ENCODE measurements around the gene ORMDL3. TPM values are rescaled to one million over a fixed set of nuclear protein-coding genes. Genes with fewer than 3 reads are reported as not detected.
A peak's percentile ranks its signal among the peaks of the same experiment; 100 is the strongest.

Gene ORMDL3
- total and polyA plus RNA-seq, 2 experiments from 2014 or later: 33.6 to 38.5 TPM

DNA sequence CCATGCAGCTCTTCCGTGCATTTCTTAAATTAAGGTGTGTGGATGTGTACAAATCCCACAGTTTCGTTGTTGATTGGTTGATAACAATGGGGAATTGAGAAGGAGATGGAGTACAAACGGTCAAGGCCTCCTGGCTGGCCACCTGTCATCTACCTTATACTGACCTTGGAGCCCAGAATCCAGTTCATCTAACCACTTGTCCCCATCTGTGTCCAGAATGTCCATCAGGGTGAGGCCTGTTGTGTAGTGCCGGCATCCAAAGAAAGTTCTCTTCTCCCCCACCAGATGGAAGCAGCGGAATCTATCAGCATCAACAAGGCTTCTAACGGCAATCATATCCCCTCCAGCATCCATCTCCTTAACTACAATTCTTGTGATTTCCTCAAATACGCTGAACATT lies 10.5 kb downstream of the ORMDL3 start:
- H3K27ac Mint-ChIP-seq: no peak overlapping the region
- no peaks in the 10 kb centered on the region for H3K4me1 ChIP-seq (ENCODE audit: insufficient read depth)
- no peaks in the 10 kb centered on the region for H3K27me3 ChIP-seq (ENCODE audit: insufficient read depth)
- no peaks in the 10 kb centered on the region for H3F3A ChIP-seq (replicated peaks; ENCODE audit: low read depth)
- ATAC-seq (peak; percentile 59), DNase-seq (ENCODE audit: low spot score) (peak; percentile 47)
- H3K27me3 Mint-ChIP-seq (ENCODE audit: insufficient read depth, low read depth, poor library complexity): peaks cover 10% of the 10 kb centered on the region
- no peak overlapping the region for H3K4me3 ChIP-seq
- TF ChIP-seq EZH2phosphoT487 (IDR thresholded peaks at IDR 0.05; ENCODE audit: unreplicated experiment) (no peak), EZH2 (IDR thresholded peaks at IDR 0.05; ENCODE audit: low read depth, unreplicated experiment) (no peak), ZNF114 (CRISPR knock-in tag; IDR thresholded peaks at IDR 0.05) (no peak), CREB1 (CRISPR knock-in tag; IDR thresholded peaks at IDR 0.05; ENCODE audit: low read depth) (no peak), JUNB (IDR thresholded peaks at IDR 0.05; ENCODE audit: unreplicated experiment) (no peak)
- TF ChIP-seq, protein P1, sequence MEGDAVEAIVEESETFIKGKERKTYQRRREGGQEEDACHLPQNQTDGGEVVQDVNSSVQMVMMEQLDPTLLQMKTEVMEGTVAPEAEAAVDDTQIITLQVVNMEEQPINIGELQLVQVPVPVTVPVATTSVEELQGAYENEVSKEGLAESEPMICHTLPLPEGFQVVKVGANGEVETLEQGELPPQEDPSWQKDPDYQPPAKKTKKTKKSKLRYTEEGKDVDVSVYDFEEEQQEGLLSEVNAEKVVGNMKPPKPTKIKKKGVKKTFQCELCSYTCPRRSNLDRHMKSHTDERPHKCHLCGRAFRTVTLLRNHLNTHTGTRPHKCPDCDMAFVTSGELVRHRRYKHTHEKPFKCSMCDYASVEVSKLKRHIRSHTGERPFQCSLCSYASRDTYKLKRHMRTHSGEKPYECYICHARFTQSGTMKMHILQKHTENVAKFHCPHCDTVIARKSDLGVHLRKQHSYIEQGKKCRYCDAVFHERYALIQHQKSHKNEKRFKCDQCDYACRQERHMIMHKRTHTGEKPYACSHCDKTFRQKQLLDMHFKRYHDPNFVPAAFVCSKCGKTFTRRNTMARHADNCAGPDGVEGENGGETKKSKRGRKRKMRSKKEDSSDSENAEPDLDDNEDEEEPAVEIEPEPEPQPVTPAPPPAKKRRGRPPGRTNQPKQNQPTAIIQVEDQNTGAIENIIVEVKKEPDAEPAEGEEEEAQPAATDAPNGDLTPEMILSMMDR (conservative IDR thresholded peaks at IDR 0.05; ENCODE audit: low read depth in 2 of 2): peak; percentile 39 to 52
- no peaks in the 10 kb centered on the region for H3K4me1 Mint-ChIP-seq
- H2AFZ ChIP-seq: no peak overlapping the region
- H3K9me2 ChIP-seq (ENCODE audit: insufficient read depth): no peaks in the 10 kb centered on the region
- no peak overlapping the region for H3K4me2 ChIP-seq
- no peak overlapping the region for H3K27ac ChIP-seq (ENCODE audit: low read depth)
- peaks cover 16% of the 10 kb centered on the region for H3K36me3 Mint-ChIP-seq (ENCODE audit: low read depth)
- H3K4me3 Mint-ChIP-seq: no peak overlapping the region
- H3K36me3 ChIP-seq (ENCODE audit: insufficient read depth): no peaks in the 10 kb centered on the region; the same call in none of the 2 replicates
- H3K9me3 Mint-ChIP-seq: no peaks in the 10 kb centered on the region
- no peaks in the 10 kb centered on the region for H4K20me1 ChIP-seq (replicated peaks; ENCODE audit: insufficient read depth)
- H3K79me2 ChIP-seq (replicated peaks; ENCODE audit: insufficient read depth): no peaks in the 10 kb centered on the region

DNA sequence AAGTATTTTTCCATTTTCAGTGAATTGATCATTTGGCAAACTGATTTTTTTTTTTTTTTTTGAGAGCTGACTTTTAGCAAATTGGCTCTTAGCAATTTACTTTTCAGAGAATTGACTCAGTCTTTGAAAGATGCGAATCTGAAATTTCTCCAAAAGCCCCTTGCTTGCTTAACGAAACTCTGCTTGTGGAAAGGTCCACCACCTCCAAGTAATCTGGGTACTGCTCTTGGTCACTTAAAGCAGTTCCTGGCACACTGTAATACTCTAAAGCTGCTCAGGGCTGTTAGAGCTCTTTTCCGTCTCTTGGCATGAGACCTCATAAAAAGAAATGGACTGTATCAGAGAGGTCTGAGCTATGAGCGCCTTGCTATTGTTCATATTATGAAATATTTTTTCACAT lies 11.8 kb downstream of the ORMDL3 start:
- H4K20me1 ChIP-seq (replicated peaks; ENCODE audit: insufficient read depth): no peaks in the 10 kb centered on the region
- no peaks in the 10 kb centered on the region for H3K9me2 ChIP-seq (ENCODE audit: insufficient read depth)
- Mint-ChIP-seq H3K27me3 (ENCODE audit: insufficient read depth, low read depth, poor library complexity) (peaks cover 10% of the 10 kb centered on the region), H3K27ac (no peak overlapping the region), H3K9me3 (no peaks in the 10 kb centered on the region), H3K36me3 (ENCODE audit: low read depth) (peaks cover 8% of the 10 kb centered on the region; the same call in 2 of the 3 replicates), H3K4me1 (no peaks in the 10 kb centered on the region), H3K4me3 (no peak overlapping the region)
- H3K27me3 ChIP-seq (ENCODE audit: insufficient read depth): no peaks in the 10 kb centered on the region
- no peak for ATAC-seq
- H3K27ac ChIP-seq (ENCODE audit: low read depth): no peak overlapping the region
- no peaks in the 10 kb centered on the region for H3F3A ChIP-seq (replicated peaks; ENCODE audit: low read depth)
- no peaks in the 10 kb centered on the region; the same call in 1 of the 2 replicates for H3K36me3 ChIP-seq (ENCODE audit: insufficient read depth)
- no peak for DNase-seq (ENCODE audit: low spot score)
- H2AFZ ChIP-seq: no peak overlapping the region
- H3K4me1 ChIP-seq (ENCODE audit: insufficient read depth): no peaks in the 10 kb centered on the region
- no peaks in the 10 kb centered on the region for H3K79me2 ChIP-seq (replicated peaks; ENCODE audit: insufficient read depth)
- no peak overlapping the region for H3K4me3 ChIP-seq
- no peak overlapping the region for H3K4me2 ChIP-seq
- TF ChIP-seq, protein P2, sequence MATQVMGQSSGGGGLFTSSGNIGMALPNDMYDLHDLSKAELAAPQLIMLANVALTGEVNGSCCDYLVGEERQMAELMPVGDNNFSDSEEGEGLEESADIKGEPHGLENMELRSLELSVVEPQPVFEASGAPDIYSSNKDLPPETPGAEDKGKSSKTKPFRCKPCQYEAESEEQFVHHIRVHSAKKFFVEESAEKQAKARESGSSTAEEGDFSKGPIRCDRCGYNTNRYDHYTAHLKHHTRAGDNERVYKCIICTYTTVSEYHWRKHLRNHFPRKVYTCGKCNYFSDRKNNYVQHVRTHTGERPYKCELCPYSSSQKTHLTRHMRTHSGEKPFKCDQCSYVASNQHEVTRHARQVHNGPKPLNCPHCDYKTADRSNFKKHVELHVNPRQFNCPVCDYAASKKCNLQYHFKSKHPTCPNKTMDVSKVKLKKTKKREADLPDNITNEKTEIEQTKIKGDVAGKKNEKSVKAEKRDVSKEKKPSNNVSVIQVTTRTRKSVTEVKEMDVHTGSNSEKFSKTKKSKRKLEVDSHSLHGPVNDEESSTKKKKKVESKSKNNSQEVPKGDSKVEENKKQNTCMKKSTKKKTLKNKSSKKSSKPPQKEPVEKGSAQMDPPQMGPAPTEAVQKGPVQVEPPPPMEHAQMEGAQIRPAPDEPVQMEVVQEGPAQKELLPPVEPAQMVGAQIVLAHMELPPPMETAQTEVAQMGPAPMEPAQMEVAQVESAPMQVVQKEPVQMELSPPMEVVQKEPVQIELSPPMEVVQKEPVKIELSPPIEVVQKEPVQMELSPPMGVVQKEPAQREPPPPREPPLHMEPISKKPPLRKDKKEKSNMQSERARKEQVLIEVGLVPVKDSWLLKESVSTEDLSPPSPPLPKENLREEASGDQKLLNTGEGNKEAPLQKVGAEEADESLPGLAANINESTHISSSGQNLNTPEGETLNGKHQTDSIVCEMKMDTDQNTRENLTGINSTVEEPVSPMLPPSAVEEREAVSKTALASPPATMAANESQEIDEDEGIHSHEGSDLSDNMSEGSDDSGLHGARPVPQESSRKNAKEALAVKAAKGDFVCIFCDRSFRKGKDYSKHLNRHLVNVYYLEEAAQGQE (IDR thresholded peaks at IDR 0.05; ENCODE audit: unreplicated experiment): no peak
- no peak for TF ChIP-seq EZH2 (IDR thresholded peaks at IDR 0.05; ENCODE audit: low read depth, unreplicated experiment)
- TF ChIP-seq, protein P1 (conservative IDR thresholded peaks at IDR 0.05; ENCODE audit: low read depth in 2 of 2): no peak
- TF ChIP-seq EZH2phosphoT487 (IDR thresholded peaks at IDR 0.05; ENCODE audit: unreplicated experiment): no peak
- no peak for TF ChIP-seq NANOG (IDR thresholded peaks at IDR 0.05; ENCODE audit: borderline replicate concordance)
- TF ChIP-seq POLR2AphosphoS5 (IDR thresholded peaks at IDR 0.05; ENCODE audit: low read depth): no peak
- no peak for TF ChIP-seq ZNF331 (CRISPR knock-in tag; IDR thresholded peaks at IDR 0.05; ENCODE audit: low read depth)
